GM21447 (cell line): ENCODE data around the gene EDN2.

ENCODE experiments used
- ATAC-seq: cut with Tn5 transposase; IDR thresholded peaks from one replicate; pipeline ENCODE4 v1.9.1; 2021; ENCODE audit not compliant: unreplicated experiment

The EDN2 gene

DNA sequence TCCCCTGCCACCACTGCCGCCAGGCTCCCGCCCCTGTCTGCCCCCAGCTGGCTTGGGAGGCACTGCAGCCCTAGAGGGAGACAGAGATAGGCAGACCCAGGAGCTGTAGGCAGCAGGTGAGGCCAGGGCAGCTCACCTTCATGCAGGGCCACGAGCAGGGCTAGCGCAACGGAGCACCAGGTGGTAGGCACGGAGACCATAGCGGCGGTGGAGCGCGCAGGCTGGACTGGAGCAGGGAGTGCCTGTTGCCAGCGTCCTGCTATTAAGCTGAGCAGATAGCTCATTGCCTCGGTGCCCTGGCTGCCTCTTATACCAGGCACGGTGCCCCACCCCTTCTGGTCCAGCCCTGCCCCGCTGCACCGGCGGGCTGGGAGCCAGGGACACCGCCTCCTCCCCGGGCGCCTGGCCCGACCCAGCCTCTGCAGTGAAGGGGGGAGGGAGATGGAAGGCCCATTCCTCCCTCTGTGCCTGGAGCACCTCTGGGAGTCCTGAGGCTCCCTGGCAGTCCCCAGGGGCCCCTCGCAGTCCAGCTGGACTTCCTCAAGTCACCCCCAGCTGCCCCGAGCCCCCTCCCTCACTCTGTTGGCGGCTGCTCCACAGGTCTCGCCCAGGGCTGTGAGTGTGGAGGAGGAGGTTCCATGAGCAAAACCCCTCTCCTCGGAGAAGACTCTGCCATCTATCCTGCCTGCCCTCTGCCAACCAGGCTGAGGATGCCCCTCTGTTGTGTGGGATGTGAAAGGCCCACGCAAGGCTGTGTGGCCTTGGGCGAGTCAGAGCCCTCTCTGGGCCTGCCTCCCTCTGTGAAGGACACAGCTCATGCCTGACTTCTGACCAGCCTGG, at the start of gene EDN2:
TSS of gene EDN2 (minus strand) at position 282 of the 840 bp plus-strand sequence. CDS start at position 200, 82 bp downstream.
- no peak for ATAC-seq

DNA sequence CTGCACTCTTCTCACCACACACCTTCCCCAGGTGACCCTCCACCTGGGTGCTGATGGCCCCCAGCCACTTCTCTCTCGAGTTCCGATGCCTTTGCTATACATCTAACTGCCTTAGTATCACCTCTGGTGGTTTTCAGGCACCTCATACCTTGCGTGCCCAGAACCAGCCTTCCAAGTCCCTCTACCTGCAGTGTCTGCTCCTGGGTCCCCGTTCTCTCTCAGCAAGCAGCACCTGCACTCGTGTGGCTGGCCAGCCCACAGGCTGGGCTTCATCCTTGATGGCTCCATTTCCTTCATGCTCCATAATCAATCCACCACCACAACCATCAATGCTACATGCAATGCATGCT, 49.2 kb upstream of the EDN2 start:
- ATAC-seq: no peak

DNA sequence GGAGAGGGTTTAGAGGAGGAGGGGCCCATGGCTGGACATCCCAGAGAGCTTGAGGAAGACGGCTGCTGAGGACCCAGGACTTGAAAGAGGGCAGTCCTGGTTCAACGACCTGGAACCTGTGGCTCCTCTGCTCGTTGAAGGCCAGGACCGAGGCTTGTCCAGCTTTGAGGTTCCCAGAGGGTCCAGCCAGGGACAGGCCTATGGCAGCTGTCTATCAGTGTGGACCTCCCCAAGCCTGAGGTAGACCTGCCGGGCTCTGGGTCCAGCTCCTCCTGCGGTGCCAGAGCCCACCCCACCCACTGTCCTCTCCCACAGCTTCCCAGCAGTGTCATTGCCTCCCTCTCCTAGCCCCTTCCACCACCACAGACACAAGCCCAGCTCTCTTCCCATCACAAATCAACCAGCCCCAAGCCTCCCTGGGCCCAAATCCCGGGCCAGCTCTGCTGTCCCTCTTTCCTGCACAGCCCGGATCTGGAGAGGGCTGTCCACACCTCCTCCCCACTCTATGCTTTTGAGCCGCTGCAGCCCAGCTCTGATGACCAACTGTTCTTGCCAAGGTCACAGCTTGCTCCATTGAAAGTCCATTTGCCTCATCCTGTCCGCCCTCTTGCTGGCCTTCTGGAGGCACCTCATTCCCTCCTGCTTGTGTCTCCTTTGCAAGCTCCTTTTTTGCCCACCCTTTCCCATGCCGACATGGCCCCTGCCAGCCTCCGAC, 48.7 kb upstream of the EDN2 start:
- ATAC-seq: no peak

DNA sequence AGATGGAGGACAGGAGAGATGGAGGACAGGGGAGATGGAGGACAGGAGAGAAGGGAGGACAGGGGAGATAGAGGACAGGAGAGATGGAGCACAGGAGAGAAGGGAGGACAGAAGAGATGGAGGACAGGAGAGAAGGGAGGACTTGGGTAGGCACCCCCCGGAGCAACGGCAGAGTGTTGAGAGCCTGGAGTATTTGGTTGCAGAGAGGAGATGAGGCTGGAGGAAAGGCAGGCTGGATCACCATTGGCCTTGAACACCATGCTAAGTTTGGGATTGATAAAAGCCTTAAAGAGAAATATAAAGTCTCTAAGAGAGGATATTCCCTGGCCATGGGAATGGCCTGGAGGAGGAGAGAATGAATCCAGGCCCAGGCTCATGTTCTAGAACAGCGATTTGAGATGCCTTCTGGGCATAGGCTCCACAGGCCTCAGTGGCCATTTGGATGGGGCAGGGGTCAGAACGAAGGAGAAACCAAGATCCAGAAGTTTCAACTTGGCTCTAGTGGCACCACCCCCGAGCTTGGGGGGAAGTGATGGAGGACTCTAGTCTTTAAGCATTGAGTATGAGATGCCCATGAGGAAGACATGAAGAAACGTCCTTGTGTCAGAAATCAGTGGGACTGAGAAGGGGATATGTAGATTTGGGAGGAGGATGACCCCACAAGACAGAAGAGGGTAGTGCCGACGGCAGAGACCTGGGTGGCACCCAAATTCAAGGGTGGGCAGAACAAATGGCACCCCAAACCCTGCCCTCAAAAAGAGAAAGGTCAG, 47.9 kb upstream of the EDN2 start:
- no peak for ATAC-seq

DNA sequence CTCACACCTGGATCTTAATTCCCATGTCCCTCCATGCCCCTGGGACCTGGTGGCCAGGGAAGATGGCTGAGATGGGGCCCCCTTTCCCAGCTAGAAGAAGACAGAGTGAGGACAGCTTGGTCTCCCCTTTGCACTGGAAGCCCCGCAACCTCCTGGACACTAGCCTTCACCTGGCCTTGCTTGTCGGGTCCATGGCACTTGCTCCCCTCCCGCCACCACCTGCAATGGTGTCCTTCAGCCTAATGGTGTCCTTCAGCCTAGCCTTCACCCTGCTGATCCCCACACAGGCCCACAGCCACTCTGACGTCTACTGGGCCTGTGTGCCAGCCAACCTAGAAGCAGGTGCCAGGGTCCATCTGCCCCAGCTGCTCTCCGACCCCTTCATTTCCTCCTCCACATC, 45.9 kb upstream of the EDN2 start:
- ATAC-seq: no peak

DNA sequence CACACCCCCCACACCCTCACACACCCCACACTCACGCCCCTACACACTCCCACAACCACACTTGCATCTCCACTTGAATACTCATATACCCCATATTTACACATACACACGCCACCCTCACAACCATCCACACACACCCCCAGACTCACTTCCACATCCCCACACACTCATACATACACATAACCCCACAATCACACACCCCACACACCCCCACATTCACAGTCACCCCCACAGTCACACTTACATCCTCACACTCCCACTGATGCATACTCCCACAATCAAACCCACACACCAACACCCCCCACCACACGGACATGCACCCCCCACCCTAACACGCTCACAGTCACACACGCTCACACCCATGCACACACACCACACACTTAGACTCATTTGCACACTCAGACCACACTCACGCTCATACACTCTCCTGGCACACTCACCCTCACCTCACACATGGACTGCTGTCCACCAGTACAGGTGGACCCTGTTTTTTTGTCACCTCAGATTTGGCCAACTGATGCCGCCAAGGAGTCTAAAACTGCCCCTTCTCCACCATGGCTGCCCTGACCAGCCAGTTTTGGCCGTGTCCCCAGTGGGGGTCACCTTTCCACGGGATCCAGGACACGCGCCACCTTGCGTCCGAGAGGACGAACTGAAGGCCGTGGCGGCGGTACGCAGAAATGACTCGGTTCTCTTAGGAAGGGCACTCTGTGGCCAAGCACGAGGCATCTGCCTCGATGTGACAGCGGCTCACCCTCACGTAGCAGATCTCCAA, 45.3 kb upstream of the EDN2 start:
- no peak for ATAC-seq

DNA sequence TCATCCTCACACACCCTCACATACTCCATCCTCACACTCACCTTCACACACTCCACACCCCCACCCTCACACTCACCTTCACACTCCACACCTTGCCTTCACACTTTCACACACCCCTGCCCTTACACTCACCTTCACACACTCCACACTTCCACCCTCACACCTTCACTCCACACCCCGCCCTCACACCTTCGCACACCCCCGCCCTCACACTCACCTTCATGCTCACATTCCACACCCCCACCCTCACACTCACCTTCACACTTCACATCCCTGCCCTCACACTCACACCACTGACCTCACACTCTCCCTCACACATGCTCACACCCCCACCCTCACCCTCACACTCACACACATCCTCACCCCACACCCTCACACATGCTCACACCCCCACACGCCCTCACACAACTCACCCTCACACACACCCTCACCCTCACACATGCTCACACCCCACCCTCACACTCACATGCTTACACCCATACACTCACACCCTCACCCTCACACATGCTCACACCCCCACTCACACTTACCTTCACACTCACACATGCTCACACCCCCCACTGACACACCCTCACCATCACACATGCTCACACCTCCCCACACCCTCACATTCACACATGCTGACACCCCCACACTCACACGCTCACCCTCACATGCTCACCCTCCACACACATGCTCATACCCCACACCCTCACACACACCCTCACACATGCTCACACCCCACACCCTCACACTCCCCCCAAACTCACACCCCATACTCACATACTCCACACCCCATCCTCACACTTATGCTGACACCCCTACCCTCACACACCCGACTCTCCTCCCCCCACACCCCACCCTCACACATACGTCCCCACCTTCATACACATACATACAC, 44.5 kb upstream of the EDN2 start:
- ATAC-seq: no peak

DNA sequence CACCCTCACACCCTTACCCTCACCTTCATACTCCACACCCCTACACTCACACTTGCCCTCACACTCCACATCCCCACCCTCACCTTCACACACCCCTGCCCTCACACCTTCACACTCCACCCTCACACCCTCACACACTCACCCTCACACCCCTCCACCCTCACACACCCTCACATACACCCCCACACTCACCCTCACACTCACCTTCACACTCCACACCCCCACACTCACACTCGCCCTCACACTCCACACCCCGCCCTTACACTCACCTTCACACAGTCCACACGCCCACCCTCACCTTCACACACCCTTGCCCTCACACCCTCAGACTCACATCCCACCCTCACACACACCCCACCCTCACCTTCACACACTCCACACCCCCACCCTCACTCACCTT, 43.6 kb upstream of the EDN2 start:
- no peak for ATAC-seq

DNA sequence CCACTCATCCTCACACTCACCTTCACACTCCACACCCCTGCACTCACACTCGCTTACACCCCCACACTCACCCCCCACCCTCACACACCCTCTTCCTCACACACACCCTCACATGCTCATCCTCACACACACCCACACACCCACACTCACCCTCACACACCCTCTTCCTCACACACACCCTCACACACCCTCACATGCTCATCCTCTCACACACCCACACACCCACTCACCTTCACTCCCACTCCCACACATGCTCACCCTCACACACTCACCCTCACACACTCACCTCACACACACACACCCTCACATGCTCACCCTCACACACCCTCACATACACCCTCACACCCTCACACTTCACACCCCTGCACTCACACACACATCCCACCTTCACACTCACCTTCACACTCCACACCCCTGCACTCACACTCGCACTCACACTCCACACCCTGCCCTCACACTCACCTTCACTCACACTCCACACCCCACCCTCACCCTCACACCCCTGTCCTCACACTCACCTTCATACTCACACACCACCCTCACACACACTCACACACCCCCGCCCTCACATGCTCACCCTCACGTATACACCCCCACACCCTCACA, 42.6 kb upstream of the EDN2 start:
- ATAC-seq: no peak

DNA sequence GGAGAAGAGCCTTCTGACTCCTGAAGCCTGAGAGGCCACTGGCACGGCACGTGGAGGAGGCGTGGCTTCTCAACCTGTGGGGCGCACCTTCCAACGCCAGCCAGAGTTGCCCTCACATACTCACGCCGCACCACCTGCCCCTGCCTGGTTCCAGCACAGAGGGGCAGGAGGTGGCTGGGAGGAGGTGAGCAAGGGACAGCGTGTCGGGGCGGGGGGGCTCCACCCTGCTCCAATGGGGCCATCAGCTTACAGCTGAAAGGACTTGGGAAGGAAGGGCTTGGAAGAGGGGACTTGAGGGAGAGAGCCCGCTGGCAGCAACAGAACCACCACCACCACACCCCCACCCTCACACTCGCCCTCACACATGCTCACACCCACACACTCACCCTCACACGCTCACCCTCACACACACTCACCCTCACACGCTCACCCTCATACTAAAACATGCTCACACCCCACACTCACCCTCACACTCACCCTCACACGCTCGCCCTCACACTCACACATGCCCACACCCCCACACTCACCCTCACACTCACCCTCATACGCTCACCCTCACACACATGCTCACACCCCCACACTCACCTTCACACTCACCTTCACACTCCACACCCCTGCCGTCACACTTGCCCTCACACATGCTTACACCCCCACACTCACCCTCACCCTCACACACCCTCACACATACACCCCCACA, 41.6 kb upstream of the EDN2 start:
- ATAC-seq: no peak

DNA sequence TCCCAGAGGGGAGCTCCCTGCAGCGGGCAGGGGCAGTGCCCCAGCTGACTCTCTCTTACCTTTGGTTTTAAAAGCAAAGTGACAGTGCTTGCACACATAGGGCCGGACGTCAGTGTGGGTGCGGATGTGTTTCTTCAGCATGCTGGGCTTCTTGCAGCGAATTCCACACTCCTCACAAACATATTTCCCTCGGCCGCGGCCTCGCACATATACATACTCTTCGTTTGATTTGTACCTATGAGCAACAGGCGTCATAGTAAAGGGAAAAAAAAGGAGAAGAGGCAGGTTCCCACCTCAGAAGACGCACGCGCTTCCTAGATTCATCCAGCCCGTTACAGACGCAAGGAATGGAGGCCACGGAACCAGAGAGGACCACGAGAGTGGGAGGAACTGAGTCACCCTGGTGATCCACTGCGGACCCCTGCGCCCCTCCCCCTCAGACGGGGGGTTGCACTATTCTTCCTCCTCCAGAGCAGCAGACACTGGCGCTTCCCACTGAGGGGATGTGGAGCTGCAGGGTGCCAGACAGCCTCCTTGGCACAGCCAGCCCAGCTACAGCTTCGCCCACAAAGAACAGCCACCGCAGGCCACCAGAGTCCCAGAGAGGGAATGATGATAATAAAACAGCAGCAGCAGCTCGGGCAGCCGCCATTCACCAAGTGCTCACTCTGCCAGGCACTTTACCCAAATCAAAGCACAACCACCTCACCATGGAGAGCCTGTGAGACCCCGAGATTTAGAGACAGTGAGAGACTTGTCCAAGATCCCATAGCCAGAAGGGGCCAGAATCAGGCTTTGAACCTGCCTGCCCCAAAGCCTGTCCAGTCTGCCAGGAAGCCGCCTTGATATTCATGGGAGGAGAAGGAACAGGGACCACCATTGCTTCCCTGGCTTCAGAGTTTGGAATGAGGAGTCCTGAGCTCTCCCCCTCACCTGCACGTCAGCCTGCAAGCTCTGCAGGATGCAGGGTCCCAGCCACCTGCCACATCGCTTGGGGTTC, 40.5 kb upstream of the EDN2 start:
- no peak for ATAC-seq

DNA sequence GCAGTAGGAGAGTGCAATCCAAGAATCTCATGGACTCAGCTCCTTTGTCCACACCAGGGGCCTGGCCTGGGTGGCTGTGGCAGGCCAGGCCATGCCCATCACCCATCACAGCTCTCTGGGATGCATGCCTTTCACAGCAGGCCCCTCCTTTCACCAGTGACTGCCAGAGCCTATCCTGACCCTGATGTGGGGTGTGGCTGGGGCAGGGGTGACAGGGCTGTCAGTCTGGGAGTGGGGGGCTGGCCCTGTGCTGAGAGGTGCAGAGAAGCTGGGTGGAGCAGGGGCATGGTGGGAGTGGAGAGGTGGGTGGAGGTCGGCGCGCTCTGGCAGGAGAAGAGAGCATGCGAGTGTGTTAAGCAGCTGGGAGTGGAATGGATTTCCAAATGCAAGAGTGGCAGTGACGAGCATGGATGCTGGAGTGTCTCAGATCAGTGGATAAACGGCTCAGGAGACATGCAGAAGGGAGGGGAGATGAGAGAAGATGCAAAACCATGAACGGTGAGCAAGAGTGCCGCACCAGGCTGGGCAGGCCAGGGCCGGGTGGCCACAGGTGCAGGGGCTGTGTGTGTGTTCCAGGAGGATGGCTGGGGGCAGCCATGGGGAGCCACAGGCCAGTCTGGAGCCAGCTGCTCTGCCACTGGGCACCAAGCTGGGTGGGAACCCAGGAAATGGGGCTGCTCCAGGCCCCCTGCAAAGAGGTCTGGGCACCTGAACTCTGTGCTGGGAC, 39.6 kb upstream of the EDN2 start:
- no peak for ATAC-seq

DNA sequence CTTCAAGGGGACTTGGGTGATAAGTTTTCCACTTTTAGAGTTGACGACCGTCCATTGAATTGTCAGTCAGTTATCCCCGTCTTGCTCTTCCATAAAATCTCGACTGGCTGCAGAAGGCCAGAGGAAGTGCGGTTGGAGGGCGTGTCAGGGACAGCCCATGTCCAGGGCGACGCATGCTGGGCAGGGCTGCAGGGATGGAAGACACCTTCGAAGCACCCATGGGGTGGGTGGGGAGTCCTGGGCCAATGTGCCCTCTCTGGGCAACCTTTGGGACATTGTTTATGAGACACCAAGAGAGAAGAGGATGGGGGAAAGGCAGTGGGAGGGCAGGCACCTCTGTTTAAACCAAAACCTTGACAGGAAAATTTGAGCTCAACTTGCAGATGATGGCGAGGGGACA, 38.6 kb upstream of the EDN2 start:
- no peak for ATAC-seq

DNA sequence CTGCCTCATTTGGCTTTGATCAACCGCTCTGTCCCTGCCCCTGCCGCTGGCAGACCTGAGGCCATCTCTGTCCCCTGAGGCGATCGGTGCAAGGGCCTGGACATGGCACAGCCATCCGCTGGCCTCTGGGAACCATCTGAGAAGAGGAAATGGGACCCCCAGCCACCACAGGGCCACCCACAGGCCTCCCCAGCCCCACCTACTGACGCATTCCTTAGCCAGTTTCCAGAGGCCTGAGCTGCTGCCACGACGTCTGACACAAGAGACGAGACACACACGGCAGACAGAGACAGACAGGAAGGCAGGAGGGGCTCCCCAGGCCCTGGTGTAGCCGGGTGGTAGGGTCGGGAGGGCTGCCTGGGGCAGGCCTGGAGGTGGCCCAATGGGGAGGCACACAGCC, 37.3 kb upstream of the EDN2 start:
- no peak for ATAC-seq

DNA sequence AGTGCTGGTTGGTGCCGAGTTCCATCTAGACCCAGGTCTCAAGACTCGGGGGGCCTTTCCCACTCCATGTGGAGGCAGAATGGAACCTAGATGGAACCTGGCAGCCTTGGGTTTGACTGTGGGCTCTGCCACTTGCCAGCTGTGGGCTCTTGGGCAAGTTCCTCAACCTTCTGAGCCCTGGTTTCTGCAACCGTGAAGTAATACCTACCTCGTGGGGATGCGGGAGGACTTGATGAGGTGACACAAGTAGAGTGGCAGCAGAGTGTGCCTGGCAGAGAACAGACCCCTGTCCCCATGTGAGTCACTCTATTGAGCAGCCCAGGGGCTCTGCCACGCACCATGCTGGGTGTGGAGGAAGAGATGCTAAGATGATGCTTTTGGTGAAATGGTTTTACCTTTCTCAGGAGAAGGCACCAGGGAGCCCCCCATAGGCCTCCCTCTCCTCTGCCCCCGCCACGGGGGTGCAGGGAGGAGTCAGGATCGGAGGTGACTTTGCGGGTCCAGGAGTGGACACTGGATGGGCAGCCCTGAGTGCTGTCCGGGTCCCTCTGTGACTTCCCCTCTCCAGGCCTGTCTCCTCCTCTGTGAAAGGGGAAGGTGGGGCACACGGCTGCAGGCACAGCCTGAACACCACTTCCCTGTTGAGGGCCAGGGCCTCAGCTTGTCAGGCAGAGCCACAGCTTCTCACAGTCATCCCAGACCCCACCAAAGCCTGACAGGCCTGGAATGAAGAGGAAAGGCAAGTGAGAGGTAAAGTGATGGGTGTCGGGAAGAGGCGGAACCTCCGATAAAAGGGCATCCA, 36.7 kb upstream of the EDN2 start:
- ATAC-seq: no peak

DNA sequence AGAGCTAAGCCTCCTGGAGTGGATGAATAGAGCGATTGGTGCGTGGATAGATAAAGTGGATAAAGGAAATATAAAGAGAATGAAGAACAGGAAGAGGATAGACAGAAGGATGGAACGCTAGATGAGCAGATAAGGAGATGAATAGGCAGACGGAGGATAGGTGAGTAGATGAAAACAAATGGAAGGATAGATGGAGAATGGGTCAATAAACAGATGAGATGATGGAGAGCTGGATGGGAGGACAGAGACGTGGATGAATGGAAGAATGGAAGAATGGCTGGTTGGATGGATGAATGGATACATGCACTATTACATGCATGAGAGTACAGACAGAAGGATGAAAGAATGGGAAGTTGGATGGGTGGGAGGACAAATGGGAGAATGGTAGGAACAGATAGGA, 35.2 kb upstream of the EDN2 start:
- ATAC-seq: no peak
